Neural progenitor cell (in vitro differentiated cells): ENCODE measurements around the gene YPEL2.

Experiments used
- CTCF ChIP-seq: fragments of 200-600 bp; sonication (generic); IDR thresholded peaks from 2 replicates; pipeline ENCODE4 v1.5.1; 2017; ENCODE audit warnings: antibody characterized with exemption, mild to moderate bottlenecking
- EZH2 ChIP-seq: fragments of 200-600 bp; sonication (generic); IDR thresholded peaks from 2 replicates; pipeline ENCODE4 v1.6.1; 2017; ENCODE audit warnings: antibody characterized with exemption, mild to moderate bottlenecking, moderate library complexity
- EZH2phosphoT487 ChIP-seq: fragments of 200-600 bp; sonication (generic); IDR thresholded peaks from 2 replicates; pipeline ENCODE4 v1.6.1; 2017; ENCODE audit warnings: antibody characterized with exemption

GRCh38 chr17:59392973-59393679, 61.7 kb downstream of the YPEL2 start:
- TF ChIP-seq EZH2phosphoT487: no peak
- TF ChIP-seq CTCF: no peak
- TF ChIP-seq EZH2: no peak
